Activated T-helper 1 cell treated with anti-CD3 and anti-CD28 coated beads, Interleukin-2, amount 50 U/mL, for 16 hours (primary cell): ENCODE data around the gene DACH1.

Experiments used
- DNase-seq, 2 donors: peaks; one replicate each; pipeline ENCODE4 v3.0.0-alpha.2; 2020; ENCODE audit warnings: low read depth in 1 of 2, low spot score in 1 of 2

Gene DACH1

GRCh38 chr13:71591374-71591773 is 275.6 kb downstream of the DACH1 start:
- DNase-seq = no peak

- no peak for DNase-seq
Measured at GRCh38 chr13:71590654-71591148, 276.3 kb downstream of the DACH1 start.

GRCh38 chr13:71589032-71589431 is 278.0 kb downstream of the DACH1 start:
- DNase-seq = no peak

- DNase-seq = no peak
Measured at GRCh38 chr13:71587817-71588216, 279.2 kb downstream of the DACH1 start.

GRCh38 chr13:71587193-71587592 is 279.8 kb downstream of the DACH1 start:
- DNase-seq = no peak

GRCh38 chr13:71583581-71583980 is 283.4 kb downstream of the DACH1 start:
- DNase-seq = no peak

GRCh38 chr13:71580614-71581013 is 286.4 kb downstream of the DACH1 start:
- DNase-seq = no peak

GRCh38 chr13:71578048-71578447 is 289.0 kb downstream of the DACH1 start:
- DNase-seq = no peak

- no peak for DNase-seq
Measured at GRCh38 chr13:71577127-71577526, 289.9 kb downstream of the DACH1 start.

GRCh38 chr13:71576571-71576970 is 290.4 kb downstream of the DACH1 start:
- no peak for DNase-seq

GRCh38 chr13:71546881-71547280 is 320.1 kb downstream of the DACH1 start:
- DNase-seq = no peak

- no peak for DNase-seq
Measured at GRCh38 chr13:71540098-71540497, 326.9 kb downstream of the DACH1 start.

- DNase-seq = no peak
Measured at GRCh38 chr13:71536201-71536600, 330.8 kb downstream of the DACH1 start.

GRCh38 chr13:71524613-71525304 is 342.2 kb downstream of the DACH1 start:
- DNase-seq = no peak

- DNase-seq = no peak
Measured at GRCh38 chr13:71524245-71524612, 342.8 kb downstream of the DACH1 start.

- DNase-seq = no peak
Measured at GRCh38 chr13:71522941-71523526, 344.0 kb downstream of the DACH1 start.

GRCh38 chr13:71517004-71517403 is 350.0 kb downstream of the DACH1 start:
- no peak for DNase-seq

- DNase-seq = no peak
Measured at GRCh38 chr13:71516521-71516920, 350.5 kb downstream of the DACH1 start.

- no peak for DNase-seq
Measured at GRCh38 chr13:71515744-71516038, 351.3 kb downstream of the DACH1 start.

GRCh38 chr13:71514900-71515743 is 351.9 kb downstream of the DACH1 start:
- DNase-seq = no peak

GRCh38 chr13:71513411-71514033 is 353.5 kb downstream of the DACH1 start:
- no peak for DNase-seq

- DNase-seq = no peak
Measured at GRCh38 chr13:71503781-71504180, 363.2 kb downstream of the DACH1 start.
